Measurements from ENCODE around the gene ZBTB22.

DNA sequence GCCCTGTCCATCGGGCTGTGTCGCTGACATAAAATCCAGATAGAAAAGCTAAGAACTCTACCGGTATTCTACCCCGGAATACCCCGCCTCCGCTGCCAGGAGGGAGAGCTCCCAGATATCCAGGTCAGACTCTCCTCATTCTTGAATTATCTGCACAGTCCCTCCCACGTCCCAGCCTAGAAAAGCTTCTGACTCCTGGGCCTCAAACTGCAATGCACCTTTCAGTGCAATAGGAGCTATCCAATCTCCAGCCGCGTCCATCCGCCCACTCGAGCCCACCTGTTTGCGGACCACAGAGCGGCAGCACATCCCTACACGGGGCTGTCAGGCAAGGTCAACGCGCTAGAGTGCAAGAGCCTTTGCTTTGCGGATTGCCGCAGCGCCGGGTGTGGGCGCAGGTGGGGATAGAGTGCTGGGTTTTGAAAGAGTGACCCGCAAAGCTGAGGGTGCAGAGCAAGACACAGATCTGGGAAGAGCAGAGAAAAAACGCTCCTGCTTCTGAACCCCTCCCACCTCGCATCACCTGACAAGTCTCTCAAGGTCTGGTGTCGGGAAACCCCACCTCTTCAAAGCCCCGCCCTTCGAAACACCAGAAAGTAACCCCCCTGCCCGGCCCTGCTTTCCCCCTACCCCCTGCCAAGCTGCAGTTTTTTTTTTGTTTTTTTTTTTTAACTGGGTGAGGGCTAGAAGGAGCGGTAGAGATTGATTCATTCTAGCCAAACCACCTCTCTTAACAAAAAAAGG lies 5.0 kb downstream of the ZBTB22 start:
- TF ChIP-seq, protein P1, sequence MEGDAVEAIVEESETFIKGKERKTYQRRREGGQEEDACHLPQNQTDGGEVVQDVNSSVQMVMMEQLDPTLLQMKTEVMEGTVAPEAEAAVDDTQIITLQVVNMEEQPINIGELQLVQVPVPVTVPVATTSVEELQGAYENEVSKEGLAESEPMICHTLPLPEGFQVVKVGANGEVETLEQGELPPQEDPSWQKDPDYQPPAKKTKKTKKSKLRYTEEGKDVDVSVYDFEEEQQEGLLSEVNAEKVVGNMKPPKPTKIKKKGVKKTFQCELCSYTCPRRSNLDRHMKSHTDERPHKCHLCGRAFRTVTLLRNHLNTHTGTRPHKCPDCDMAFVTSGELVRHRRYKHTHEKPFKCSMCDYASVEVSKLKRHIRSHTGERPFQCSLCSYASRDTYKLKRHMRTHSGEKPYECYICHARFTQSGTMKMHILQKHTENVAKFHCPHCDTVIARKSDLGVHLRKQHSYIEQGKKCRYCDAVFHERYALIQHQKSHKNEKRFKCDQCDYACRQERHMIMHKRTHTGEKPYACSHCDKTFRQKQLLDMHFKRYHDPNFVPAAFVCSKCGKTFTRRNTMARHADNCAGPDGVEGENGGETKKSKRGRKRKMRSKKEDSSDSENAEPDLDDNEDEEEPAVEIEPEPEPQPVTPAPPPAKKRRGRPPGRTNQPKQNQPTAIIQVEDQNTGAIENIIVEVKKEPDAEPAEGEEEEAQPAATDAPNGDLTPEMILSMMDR (IDR thresholded peaks at IDR 0.05): no peak
- TF ChIP-seq POLR2AphosphoS5 (IDR thresholded peaks at IDR 0.05): no peak

Data from breast epithelium (tissue), 3 donors.